ENCODE results near the gene GDPGP1.

The GDPGP1 gene

DNA sequence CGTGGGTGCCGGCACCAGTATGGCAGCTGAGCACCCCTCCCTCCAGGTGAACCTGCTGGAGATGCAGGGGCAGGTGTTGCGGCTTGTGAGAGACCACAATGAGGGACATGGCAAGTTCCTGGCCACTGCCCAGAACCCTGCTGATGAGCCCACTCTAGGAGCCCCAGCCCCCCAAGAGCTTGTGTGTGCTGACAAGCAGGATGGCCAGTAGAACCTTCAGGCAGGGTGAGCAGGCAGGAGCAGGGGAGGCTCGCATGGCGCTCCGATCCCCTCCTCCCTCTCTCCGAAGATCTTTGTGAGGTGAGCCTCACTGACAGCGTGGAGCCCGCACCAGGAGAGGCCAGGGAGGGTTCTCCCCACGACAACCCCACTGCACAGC, 61.2 kb downstream of the GDPGP1 start:
- Histone ChIP-seq H3K4me1 (ENCODE audit: control insufficient read depth, insufficient read depth, low read length) (no peaks in the 10 kb centered on the region), H3K36me3 (ENCODE audit: control insufficient read depth, insufficient read depth, low read length) (no peaks in the 10 kb centered on the region), H3K27me3 (ENCODE audit: control insufficient read depth, insufficient read depth, low read length) (no peaks in the 10 kb centered on the region), H3K9me3 (ENCODE audit: control insufficient read depth, insufficient read depth, low read length) (no peaks in the 10 kb centered on the region), H3K4me3 (ENCODE audit: low read depth, low read length) (no peak overlapping the region), H3K9ac (ENCODE audit: low read depth, low read length) (no peak overlapping the region)
